ENCODE data around the gene DAPP1. TPM values are rescaled to one million over a fixed set of nuclear protein-coding genes. Genes with fewer than 3 reads are reported as not detected.

The DAPP1 gene
- total and polyA plus RNA-seq, 10 of the 15 experiments (the other 5 are each of a cell fraction or from before 2014, with no cell fraction given): 46.5 to 147 (median 74.2) TPM

DNA sequence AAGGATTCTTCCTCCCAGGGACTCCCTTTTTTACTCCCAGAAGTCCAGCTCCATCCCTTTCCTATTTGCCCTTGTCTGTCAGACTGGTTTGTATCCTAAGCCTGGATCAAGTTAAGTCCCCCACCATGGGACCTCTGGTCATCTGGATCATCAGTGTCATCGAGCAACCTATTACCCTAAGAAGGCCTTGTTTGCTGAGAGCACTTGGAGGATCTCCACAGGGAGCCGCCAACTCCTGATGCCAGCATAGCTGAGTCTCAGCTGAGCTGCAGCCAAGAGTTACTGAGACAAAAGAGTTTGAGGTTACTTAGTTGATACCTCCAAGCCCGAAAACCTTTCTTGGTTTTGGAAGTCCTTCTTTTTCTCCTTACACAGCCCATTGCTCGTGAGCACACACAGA, 10.1 kb upstream of the DAPP1 start:
- intact Hi-C loops (cut with micrococcal nuclease; ENCODE audit: unreplicated experiment) (no loop called here), in situ Hi-C loops (cut with MboI) (loop anchor here (5.0 kb wide), 1 partner anchor 244 kb away; the partner anchor contains the start of gene TRMT10A)
- Histone ChIP-seq H3K27me3 (replicated peaks in 1 of 2; ENCODE audit: control insufficient read depth in 2 of 2, insufficient read depth in 2 of 2, low read length in 1 of 2) (no peaks in the 10 kb centered on the region; a peak in 1 of 4 replicates), H3K27ac (ENCODE audit: control insufficient read depth, insufficient read depth) (no peak overlapping the region), H3K4me1 (ENCODE audit: control insufficient read depth, insufficient read depth, low read length) (peaks cover 5% of the 10 kb centered on the region; the same call in 1 of the 2 replicates), H3K9me3 (replicated peaks; ENCODE audit: control insufficient read depth, insufficient read depth, low read length) (no peaks in the 10 kb centered on the region), H3K36me3 (ENCODE audit: control insufficient read depth in 2 of 2, insufficient read depth in 2 of 2, low read length in 1 of 2) (no peaks in the 10 kb centered on the region), H3K79me2 (ENCODE audit: control insufficient read depth, insufficient read depth, low read length) (no peaks in the 10 kb centered on the region), H3K4me2 (ENCODE audit: control insufficient read depth, insufficient read depth) (no peak overlapping the region), H2AFZ (ENCODE audit: control insufficient read depth, low read depth, low read length) (no peak overlapping the region), H3K4me3 (no peak overlapping the region), H4K20me1 (ENCODE audit: control insufficient read depth, insufficient read depth) (no peaks in the 10 kb centered on the region), H3K9ac (ENCODE audit: control insufficient read depth, insufficient read depth, low read length) (no peak overlapping the region)
- SMC1A ChIA-PET (ENCODE audit: uncharacterized antibody, unreplicated experiment): interaction anchor here (0.9 kb wide), 1 partner anchor 133 kb away, joined by 3 read pairs; no protein-coding TSS in a partner anchor
- DNase-seq (ENCODE audit: low read depth, low spot score) (no peak), ATAC-seq (no peak), FAIRE-seq (no peak)
- RAD21 ChIA-PET (ENCODE audit: unreplicated experiment): interaction anchor here (1.0 kb wide), 1 partner anchor 43 kb away, joined by 3 read pairs; no protein-coding TSS in a partner anchor
- no TSS peak for BruUV-seq (replicated peaks)
- POLR2A ChIA-PET: no interaction called here
- CTCF ChIA-PET: interaction anchor here (0.6 to 1.6 kb wide), 4 partner anchors 78 to 244 kb away, joined by 3 to 6 read pairs (median 4); partner anchors contain the start of gene TRMT10A
- WGBS (ENCODE audit: insufficient coverage, insufficient replicate concordance, low lambda C conversion rate, missing lambda C conversion rate): 40% methylated on average over 4 of the region's 4 CpGs
- TF ChIP-seq KAT2A (conservative IDR thresholded peaks at IDR 0.05; ENCODE audit: control insufficient read depth, low read depth, low read length) (no peak), SIX5 (IDR thresholded peaks at IDR 0.05; ENCODE audit: low read depth, low read length, severe bottlenecking) (no peak), GABPA (IDR thresholded peaks at IDR 0.05; ENCODE audit: low read depth) (no peak), POLR2A (IDR thresholded peaks at IDR 0.05; ENCODE audit: low read depth, low read length) (no peak), BMI1 (IDR thresholded peaks at IDR 0.05; ENCODE audit: borderline replicate concordance) (no peak), SUZ12 (IDR thresholded peaks at IDR 0.05; ENCODE audit: unreplicated experiment) (no peak), POLR2AphosphoS5 (IDR thresholded peaks at IDR 0.05; ENCODE audit: low read length) (no peak), TBL1XR1 (IDR thresholded peaks at IDR 0.05; ENCODE audit: low read depth, low read length) (no peak), ZNF217 (IDR thresholded peaks at IDR 0.05) (no peak), MAX (IDR thresholded peaks at IDR 0.05; ENCODE audit: low read depth, low read length) (no peak), HDAC2 (IDR thresholded peaks at IDR 0.05) (no peak), ZZZ3 (IDR thresholded peaks at IDR 0.05; ENCODE audit: control insufficient read depth, insufficient read length, low read depth) (no peak), NR2C1 (IDR thresholded peaks at IDR 0.05) (no peak), JUNB (IDR thresholded peaks at IDR 0.05) (no peak), IKZF2 (IDR thresholded peaks at IDR 0.05) (no peak)
- TF ChIP-seq, protein P1, sequence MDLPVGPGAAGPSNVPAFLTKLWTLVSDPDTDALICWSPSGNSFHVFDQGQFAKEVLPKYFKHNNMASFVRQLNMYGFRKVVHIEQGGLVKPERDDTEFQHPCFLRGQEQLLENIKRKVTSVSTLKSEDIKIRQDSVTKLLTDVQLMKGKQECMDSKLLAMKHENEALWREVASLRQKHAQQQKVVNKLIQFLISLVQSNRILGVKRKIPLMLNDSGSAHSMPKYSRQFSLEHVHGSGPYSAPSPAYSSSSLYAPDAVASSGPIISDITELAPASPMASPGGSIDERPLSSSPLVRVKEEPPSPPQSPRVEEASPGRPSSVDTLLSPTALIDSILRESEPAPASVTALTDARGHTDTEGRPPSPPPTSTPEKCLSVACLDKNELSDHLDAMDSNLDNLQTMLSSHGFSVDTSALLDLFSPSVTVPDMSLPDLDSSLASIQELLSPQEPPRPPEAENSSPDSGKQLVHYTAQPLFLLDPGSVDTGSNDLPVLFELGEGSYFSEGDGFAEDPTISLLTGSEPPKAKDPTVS (IDR thresholded peaks at IDR 0.05; ENCODE audit: low read depth, low read length): no peak
- TF ChIP-seq, protein P2, sequence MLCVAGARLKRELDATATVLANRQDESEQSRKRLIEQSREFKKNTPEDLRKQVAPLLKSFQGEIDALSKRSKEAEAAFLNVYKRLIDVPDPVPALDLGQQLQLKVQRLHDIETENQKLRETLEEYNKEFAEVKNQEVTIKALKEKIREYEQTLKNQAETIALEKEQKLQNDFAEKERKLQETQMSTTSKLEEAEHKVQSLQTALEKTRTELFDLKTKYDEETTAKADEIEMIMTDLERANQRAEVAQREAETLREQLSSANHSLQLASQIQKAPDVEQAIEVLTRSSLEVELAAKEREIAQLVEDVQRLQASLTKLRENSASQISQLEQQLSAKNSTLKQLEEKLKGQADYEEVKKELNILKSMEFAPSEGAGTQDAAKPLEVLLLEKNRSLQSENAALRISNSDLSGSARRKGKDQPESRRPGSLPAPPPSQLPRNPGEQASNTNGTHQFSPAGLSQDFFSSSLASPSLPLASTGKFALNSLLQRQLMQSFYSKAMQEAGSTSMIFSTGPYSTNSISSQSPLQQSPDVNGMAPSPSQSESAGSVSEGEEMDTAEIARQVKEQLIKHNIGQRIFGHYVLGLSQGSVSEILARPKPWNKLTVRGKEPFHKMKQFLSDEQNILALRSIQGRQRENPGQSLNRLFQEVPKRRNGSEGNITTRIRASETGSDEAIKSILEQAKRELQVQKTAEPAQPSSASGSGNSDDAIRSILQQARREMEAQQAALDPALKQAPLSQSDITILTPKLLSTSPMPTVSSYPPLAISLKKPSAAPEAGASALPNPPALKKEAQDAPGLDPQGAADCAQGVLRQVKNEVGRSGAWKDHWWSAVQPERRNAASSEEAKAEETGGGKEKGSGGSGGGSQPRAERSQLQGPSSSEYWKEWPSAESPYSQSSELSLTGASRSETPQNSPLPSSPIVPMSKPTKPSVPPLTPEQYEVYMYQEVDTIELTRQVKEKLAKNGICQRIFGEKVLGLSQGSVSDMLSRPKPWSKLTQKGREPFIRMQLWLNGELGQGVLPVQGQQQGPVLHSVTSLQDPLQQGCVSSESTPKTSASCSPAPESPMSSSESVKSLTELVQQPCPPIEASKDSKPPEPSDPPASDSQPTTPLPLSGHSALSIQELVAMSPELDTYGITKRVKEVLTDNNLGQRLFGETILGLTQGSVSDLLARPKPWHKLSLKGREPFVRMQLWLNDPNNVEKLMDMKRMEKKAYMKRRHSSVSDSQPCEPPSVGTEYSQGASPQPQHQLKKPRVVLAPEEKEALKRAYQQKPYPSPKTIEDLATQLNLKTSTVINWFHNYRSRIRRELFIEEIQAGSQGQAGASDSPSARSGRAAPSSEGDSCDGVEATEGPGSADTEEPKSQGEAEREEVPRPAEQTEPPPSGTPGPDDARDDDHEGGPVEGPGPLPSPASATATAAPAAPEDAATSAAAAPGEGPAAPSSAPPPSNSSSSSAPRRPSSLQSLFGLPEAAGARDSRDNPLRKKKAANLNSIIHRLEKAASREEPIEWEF (IDR thresholded peaks at IDR 0.05; ENCODE audit: insufficient replicate concordance, low read depth, low read length): no peak
